ENCODE measurements around the gene ANGPTL7.

Gene ANGPTL7

DNA sequence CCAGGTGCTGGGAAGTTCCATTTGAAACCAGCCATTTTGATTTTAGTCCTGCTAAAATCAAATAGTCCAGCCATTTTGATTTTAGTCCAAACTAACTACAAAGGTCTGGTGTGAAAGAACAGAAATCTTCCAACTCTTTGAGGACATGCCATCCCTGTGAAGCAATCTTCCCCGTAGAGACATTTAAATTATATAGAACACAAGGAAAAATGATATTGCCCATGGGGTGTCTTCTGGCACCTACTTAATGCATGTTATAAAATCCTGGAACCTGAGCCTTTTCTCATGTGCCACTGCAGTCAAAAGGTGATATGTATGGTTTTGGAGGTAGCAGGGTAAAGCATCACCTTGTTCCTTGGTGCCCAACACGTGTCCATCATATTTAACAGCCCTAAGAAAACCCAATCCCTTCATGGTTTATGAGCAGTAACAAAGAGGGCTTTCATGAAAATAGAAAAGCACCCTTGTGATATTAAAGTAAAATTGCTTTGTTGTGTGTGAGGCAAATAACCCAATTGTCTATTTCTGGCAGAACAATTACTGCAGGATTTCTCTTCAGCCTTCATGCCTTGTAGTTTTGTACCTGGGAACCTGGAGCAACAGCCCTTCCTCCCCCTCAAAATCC lies 26.3 kb downstream of the ANGPTL7 start:
- H3K9me3 ChIP-seq (ENCODE audit: control insufficient read depth, insufficient read depth, low read depth, low read length) = no peaks in the 10 kb centered on the region
- no peaks in the 10 kb centered on the region for H3K4me1 ChIP-seq (ENCODE audit: control insufficient read depth, insufficient read depth, low read length)
- H3K4me3 ChIP-seq (ENCODE audit: low read depth, low read length) = no peak overlapping the region
- POLR2A ChIA-PET = no interaction called here
- no peak overlapping the region for H3K27ac ChIP-seq (ENCODE audit: extremely low read depth, low read depth, low read length)
- no peak for TF ChIP-seq ZNF521 (tag by site-specific recombination; IDR thresholded peaks at IDR 0.05)
- TF ChIP-seq YY1 (tag by site-specific recombination; IDR thresholded peaks at IDR 0.05) = no peak
- no peak for TF ChIP-seq ZFHX2 (tag by site-specific recombination; conservative IDR thresholded peaks at IDR 0.05)
- no peak for TF ChIP-seq ZNF660 (tag by site-specific recombination; IDR thresholded peaks at IDR 0.05)
- no peak for TF ChIP-seq ZBTB20 (tag by site-specific recombination; IDR thresholded peaks at IDR 0.05)
- TF ChIP-seq, protein P1, sequence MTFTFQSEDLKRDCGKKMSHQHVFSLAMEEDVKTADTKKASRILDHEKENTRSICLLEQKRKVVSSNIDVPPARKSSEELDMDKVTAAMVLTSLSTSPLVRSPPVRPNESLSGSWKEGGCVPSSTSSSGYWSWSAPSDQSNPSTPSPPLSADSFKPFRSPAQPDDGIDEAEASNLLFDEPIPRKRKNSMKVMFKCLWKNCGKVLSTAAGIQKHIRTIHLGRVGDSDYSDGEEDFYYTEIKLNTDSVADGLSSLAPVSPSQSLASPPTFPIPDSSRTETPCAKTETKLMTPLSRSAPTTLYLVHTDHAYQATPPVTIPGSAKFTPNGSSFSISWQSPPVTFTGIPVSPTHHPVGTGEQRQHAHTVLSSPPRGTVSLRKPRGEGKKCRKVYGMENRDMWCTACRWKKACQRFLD (tag by site-specific recombination; IDR thresholded peaks at IDR 0.05) = no peak
- TF ChIP-seq ZNF416 (tag by site-specific recombination; IDR thresholded peaks at IDR 0.05) = no peak
- TF ChIP-seq OVOL3 (tag by site-specific recombination; IDR thresholded peaks at IDR 0.05) = no peak
- H3K36me3 ChIP-seq (ENCODE audit: control insufficient read depth in 2 of 2, insufficient read depth in 1 of 2, low read length in 2 of 2) = peaks cover 38 to 98% of the 10 kb centered on the region in 2 experiments
- CTCF ChIA-PET = interaction anchor here (1.6 kb wide), 1 partner anchor 178 kb away, joined by 5 read pairs; no protein-coding TSS in a partner anchor

DNA sequence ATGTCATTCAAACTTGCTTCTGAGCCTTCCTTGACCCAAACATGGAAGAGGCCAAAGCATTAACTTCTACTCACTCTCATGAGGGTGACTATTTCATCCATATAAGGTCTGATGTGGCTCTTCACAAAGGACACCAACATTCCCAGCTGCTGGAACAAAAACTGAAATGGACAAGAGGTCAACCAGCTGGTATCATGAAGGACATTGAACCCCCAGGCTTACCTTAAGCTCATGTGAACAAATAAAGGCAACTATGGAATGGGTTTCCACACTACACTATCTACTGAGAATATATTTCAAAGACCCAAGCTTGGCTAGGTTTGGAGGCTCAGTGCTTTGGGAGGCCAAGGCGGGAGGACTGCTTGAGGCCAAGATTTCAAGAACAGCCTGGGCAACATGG lies 26.9 kb downstream of the ANGPTL7 start:
- H3K36me3 ChIP-seq (ENCODE audit: control insufficient read depth in 2 of 2, insufficient read depth in 1 of 2, low read length in 2 of 2) = peaks cover 44 to 98% of the 10 kb centered on the region in 2 experiments
- CTCF ChIA-PET = interaction anchor here (1.2 to 1.6 kb wide), 2 partner anchors 9 to 178 kb away, joined by 3 to 5 read pairs; no protein-coding TSS in a partner anchor
- no peak overlapping the region for H3K4me3 ChIP-seq (ENCODE audit: low read depth, low read length)
- no peak for TF ChIP-seq ZNF585B (tag by site-specific recombination; IDR thresholded peaks at IDR 0.05)
- TF ChIP-seq ZNF324 (tag by site-specific recombination; IDR thresholded peaks at IDR 0.05) = no peak
- TF ChIP-seq ZNF558 (tag by site-specific recombination; IDR thresholded peaks at IDR 0.05) = no peak
- TF ChIP-seq ZSCAN16 (tag by site-specific recombination; IDR thresholded peaks at IDR 0.05) = no peak
- TF ChIP-seq, protein P2, sequence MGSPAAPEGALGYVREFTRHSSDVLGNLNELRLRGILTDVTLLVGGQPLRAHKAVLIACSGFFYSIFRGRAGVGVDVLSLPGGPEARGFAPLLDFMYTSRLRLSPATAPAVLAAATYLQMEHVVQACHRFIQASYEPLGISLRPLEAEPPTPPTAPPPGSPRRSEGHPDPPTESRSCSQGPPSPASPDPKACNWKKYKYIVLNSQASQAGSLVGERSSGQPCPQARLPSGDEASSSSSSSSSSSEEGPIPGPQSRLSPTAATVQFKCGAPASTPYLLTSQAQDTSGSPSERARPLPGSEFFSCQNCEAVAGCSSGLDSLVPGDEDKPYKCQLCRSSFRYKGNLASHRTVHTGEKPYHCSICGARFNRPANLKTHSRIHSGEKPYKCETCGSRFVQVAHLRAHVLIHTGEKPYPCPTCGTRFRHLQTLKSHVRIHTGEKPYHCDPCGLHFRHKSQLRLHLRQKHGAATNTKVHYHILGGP (tag by site-specific recombination; IDR thresholded peaks at IDR 0.05) = no peak
- no peak for TF ChIP-seq ZNF341 (tag by site-specific recombination; IDR thresholded peaks at IDR 0.05; ENCODE audit: low read depth)
- TF ChIP-seq MYNN (tag by site-specific recombination; IDR thresholded peaks at IDR 0.05; ENCODE audit: borderline replicate concordance) = no peak
- no peak for TF ChIP-seq ZNF677 (tag by site-specific recombination; IDR thresholded peaks at IDR 0.05)
- no peak for TF ChIP-seq ZNF274 (IDR thresholded peaks at IDR 0.05; ENCODE audit: low read length)
- TF ChIP-seq ZNF274 (tag by site-specific recombination; IDR thresholded peaks at IDR 0.05; ENCODE audit: borderline replicate concordance) = no peak
- no peak for TF ChIP-seq TRIM28 (IDR thresholded peaks at IDR 0.05; ENCODE audit: borderline replicate concordance, low read length)
- no peak for TF ChIP-seq RBAK (tag by site-specific recombination; IDR thresholded peaks at IDR 0.05)
- no peak for TF ChIP-seq ZNF37A (tag by site-specific recombination; IDR thresholded peaks at IDR 0.05)
- no peak for TF ChIP-seq KLF9 (tag by site-specific recombination; IDR thresholded peaks at IDR 0.05; ENCODE audit: low read depth)
- no peak for TF ChIP-seq ZNF473 (tag by site-specific recombination; IDR thresholded peaks at IDR 0.05)
- no peak for TF ChIP-seq ZNF266 (tag by site-specific recombination; IDR thresholded peaks at IDR 0.05; ENCODE audit: low read depth)
- TF ChIP-seq ZFP69B (tag by site-specific recombination; IDR thresholded peaks at IDR 0.05) = no peak
- no peak for TF ChIP-seq ZNF623 (tag by site-specific recombination; IDR thresholded peaks at IDR 0.05)
- no peaks in the 10 kb centered on the region for H3K9me3 ChIP-seq (ENCODE audit: control insufficient read depth, insufficient read depth, low read depth, low read length)
- POLR2A ChIA-PET = no interaction called here
- no peak overlapping the region for H3K27ac ChIP-seq (ENCODE audit: extremely low read depth, low read depth, low read length)
- no peaks in the 10 kb centered on the region for H3K4me1 ChIP-seq (ENCODE audit: control insufficient read depth, insufficient read depth, low read length)

All from HEK293 (cell line).